AG04450 (cell line): ENCODE measurements around the gene MELK. TPM values are rescaled to one million over a fixed set of nuclear protein-coding genes. Genes with fewer than 3 reads are reported as not detected.

Experiments
- CTCF ChIA-PET: fragments of 300-600, 350-600 bp; formaldehyde crosslinking; extraction: SDS; loops from one replicate; lab custom pipeline; 2022; ENCODE audit warnings: antibody characterized with exemption, inconsistent platforms; lab: Charles Lee
- POLR2A ChIA-PET: fragments of 350-600 bp; formaldehyde crosslinking; extraction: SDS; loops from one replicate; lab custom pipeline; 2021; ENCODE audit warnings: antibody characterized with exemption, inconsistent platforms; lab: Yijun Ruan, JAX
- DNase-seq: peaks from one replicate; pipeline ENCODE4 v3.0.0-alpha.2; 2011; ENCODE audit warnings: low read depth, low spot score
- H3K27ac ChIP-seq: one replicate; pipeline ENCODE4 v1.5.1; 2012; ENCODE audit warnings: low read depth, low read length, control low read depth
- H3K27me3 ChIP-seq: one replicate; pipeline ENCODE4 v1.6.0; 2012; ENCODE audit warnings: low read length; ENCODE audit not compliant: control insufficient read depth, insufficient read depth
- H3K4me3 ChIP-seq: 2 replicates; pipeline ENCODE4 v1.5.1; 2011; ENCODE audit warnings: mild to moderate bottlenecking, low read depth, low read length, control low read depth
- H3K9me3 ChIP-seq: 2 replicates; pipeline ENCODE4 v1.5.1; 2012; ENCODE audit warnings: low read length; ENCODE audit not compliant: control insufficient read depth, insufficient read depth
- polyA plus RNA-seq: library from polyadenylated mRNA; depleted of rRNA; stranded (reverse); fragments of >200 nt; gene quantifications from 2 replicates; pipeline ENCODE4 v1.2.3, GENCODE V29; 2011
- TF ChIP-seq, protein P1 (sequence below): IDR thresholded peaks from 2 replicates; pipeline ENCODE4 v1.5.1; 2011; ENCODE audit warnings: low read depth, low read length, control low read depth, inconsistent platforms

Gene MELK
- polyA plus RNA-seq, 1 experiment = 19.2 TPM

GRCh38 chr9:36676091-36676490 lies 103.4 kb downstream of the MELK start:
- Histone ChIP-seq H3K4me3 (no peak overlapping the region), H3K9me3 (peaks cover 2% of the 10 kb centered on the region; the same call in 1 of the 2 replicates), H3K27me3 (no peaks in the 10 kb centered on the region), H3K27ac (no peak overlapping the region)
- POLR2A ChIA-PET = no interaction called here
- DNase-seq = no peak
- TF ChIP-seq, protein P1, sequence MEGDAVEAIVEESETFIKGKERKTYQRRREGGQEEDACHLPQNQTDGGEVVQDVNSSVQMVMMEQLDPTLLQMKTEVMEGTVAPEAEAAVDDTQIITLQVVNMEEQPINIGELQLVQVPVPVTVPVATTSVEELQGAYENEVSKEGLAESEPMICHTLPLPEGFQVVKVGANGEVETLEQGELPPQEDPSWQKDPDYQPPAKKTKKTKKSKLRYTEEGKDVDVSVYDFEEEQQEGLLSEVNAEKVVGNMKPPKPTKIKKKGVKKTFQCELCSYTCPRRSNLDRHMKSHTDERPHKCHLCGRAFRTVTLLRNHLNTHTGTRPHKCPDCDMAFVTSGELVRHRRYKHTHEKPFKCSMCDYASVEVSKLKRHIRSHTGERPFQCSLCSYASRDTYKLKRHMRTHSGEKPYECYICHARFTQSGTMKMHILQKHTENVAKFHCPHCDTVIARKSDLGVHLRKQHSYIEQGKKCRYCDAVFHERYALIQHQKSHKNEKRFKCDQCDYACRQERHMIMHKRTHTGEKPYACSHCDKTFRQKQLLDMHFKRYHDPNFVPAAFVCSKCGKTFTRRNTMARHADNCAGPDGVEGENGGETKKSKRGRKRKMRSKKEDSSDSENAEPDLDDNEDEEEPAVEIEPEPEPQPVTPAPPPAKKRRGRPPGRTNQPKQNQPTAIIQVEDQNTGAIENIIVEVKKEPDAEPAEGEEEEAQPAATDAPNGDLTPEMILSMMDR = no peak
- CTCF ChIA-PET = interaction anchor here (1.4 to 2.5 kb wide), 2 partner anchors 8 to 53 kb away, joined by 3 to 8 read pairs; no protein-coding TSS in a partner anchor

GRCh38 chr9:36676778-36677485 lies 104.2 kb downstream of the MELK start:
- POLR2A ChIA-PET = no interaction called here
- Histone ChIP-seq H3K4me3 (no peak overlapping the region), H3K9me3 (peaks cover 8% of the 10 kb centered on the region), H3K27ac (no peak overlapping the region), H3K27me3 (no peaks in the 10 kb centered on the region)
- TF ChIP-seq, protein P1 = no peak
- DNase-seq = no peak
- CTCF ChIA-PET = interaction anchor here (0.6 to 2.5 kb wide), 3 partner anchors 9 to 825 kb away, joined by 3 to 8 read pairs (median 3); no protein-coding TSS in a partner anchor

DNA sequence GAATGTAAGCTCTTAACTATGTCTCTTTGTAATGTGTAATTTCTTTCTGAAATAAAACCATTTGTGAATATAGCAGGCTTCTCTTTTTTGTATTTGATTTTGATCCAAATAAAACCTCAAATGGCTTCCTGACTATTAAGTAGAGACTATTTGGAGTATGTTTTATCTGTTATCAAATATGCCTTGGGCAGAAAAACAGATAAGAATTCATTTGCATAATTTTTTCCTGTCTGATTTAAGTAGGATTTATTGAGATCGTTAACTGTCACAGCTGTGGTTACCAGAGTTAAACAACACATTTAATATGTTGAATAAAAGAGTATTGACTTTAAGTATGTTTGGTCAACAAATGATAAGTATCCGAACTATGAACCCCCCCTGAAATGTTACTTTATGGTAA lies 104.9 kb downstream of the MELK start:
- Histone ChIP-seq H3K27me3 (no peaks in the 10 kb centered on the region), H3K9me3 (peaks cover 8% of the 10 kb centered on the region), H3K4me3 (no peak overlapping the region), H3K27ac (no peak overlapping the region)
- TF ChIP-seq, protein P1 = no peak
- ChIA-PET POLR2A (no interaction called here), CTCF (interaction anchor here (0.6 to 2.5 kb wide), 3 partner anchors 9 to 825 kb away, joined by 3 to 8 read pairs (median 3); no protein-coding TSS in a partner anchor)
- no peak for DNase-seq

- no peak overlapping the region for H3K27ac ChIP-seq
- TF ChIP-seq, protein P1 = no peak
- no peak overlapping the region for H3K4me3 ChIP-seq
- no peak for DNase-seq
- no peaks in the 10 kb centered on the region for H3K27me3 ChIP-seq
- POLR2A ChIA-PET = no interaction called here
- peaks cover 8% of the 10 kb centered on the region for H3K9me3 ChIP-seq
- CTCF ChIA-PET = no interaction called here
These were observed 107.0 kb downstream of the MELK start for GRCh38 chr9:36679710-36680109.

- no peak overlapping the region for H3K4me3 ChIP-seq
- CTCF ChIA-PET = no interaction called here
- no peak overlapping the region for H3K27ac ChIP-seq
- H3K27me3 ChIP-seq = no peaks in the 10 kb centered on the region
- peaks cover 2% of the 10 kb centered on the region for H3K9me3 ChIP-seq
- no peak for DNase-seq
- TF ChIP-seq, protein P1 = no peak
- POLR2A ChIA-PET = interaction anchor here (0.5 kb wide), 1 partner anchor 15 kb away, joined by 3 read pairs; no protein-coding TSS in a partner anchor
These were observed 113.8 kb downstream of the MELK start for GRCh38 chr9:36686471-36686870.
